Smooth muscle cell of the brain vasculature (primary cell): Measurements from ENCODE around the gene C1QTNF8.

Source experiments
- DNase-seq: peaks from one replicate; pipeline ENCODE4 v3.0.0-alpha.2; 2012; ENCODE audit warnings: low read depth, low spot score

The C1QTNF8 gene

GRCh38 chr16:1045310-1045992, 50.6 kb downstream of the C1QTNF8 start:
- DNase-seq: no peak

DNA sequence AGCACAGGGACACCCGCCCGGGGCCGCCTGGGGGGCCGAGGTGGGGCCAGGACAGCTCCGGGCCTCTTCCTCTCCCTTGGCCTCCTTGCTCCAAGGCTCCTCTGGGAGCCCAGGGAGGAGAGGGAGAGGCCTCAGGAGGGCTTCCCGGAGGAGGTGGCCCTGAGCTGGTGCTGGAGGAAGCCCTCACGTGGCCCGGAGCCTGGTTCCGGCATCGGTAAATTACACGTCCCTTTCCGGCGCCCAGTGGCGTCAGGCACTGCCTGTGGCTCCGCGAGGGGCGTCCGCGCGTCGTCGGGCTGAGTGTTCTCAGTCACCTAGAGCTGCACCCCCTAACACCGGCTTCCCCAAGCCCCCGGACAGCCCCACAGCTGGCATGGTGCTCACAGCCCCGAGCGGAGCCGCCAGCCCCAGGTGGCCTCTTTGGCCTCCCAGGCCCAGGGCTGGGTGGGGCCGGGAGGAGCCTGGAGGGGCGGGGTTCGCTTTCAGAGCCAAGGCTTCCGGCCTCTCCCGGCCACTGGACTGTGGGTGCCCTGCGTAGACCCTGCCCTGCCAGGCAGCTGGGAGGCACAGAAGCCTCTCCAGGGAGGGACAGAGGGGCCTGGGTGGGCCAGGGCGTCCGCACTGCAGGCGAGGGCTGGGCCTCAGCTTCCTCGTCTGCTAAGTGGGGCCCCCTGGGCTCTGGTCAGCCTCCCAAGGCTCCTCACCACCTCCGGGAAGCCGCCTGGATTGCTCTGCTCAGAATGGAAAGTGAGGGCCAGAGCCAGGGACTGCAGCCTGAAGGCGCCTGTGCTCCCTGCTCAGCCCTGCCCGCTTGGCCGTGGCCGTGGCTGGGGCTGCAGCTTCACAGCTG, 51.4 kb downstream of the C1QTNF8 start:
- DNase-seq: no peak

DNA sequence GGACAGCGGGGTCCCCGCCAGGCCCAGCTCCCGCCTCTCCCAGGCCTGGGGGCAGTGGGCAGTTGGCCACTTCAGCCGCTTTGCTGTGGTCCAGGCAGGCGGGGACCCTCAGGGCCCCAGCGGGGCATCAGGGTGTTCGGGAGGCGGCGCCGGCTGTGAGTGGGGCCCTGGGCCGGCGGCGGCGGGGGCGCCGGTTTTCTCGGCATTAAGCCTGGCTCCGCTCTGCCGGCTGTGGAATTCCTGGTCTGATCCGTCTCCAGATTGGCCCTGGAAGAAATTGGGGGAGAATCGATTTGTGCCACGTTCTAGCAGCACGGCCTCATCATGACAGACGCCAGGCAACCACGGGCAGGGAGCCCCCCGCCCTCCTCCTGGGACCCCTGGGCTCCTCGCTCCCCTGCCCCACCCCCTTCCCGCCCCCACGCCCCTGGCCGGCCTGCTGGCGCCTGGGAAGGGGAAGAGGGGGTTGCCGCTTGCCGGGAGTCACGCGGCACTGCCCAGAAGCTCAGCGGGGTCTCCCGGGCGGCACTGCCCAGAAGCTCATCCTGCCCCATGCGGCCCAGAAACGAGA, 52.1 kb downstream of the C1QTNF8 start:
- DNase-seq: no peak

GRCh38 chr16:1042866-1043265, 53.2 kb downstream of the C1QTNF8 start:
- DNase-seq: no peak

DNA sequence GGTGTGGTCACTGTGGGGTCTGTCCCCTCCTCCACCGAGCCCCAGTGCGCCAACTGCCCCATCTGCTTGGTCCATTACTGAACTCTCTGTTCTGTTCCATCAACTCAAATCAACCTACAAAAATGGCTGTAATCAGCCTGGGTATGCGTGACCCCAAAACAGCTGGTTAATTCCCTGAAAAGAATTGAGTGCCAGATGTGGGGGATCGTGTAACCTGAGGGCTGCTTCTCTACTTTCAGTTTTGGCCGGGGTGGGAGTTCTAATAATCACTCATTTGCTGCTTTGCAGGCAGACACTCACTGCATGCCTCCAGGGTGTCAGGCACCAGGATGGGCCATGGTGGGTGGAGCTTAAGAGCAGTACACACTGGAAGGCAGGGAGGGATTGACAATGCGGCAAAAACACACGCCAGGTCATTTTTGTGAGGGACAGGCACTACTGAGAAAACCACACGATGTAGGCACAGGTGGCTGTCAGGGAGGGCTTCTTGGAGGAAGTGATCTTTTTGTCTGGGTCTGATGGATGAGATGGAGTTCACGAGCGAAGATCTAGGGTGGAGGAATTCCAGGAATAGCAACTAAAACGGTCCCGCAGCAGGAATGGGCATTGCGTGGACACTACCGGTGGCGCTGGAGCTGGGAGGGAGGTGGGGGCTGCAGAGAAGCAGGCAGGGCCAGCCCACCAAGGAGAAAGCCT, 53.8 kb downstream of the C1QTNF8 start:
- no peak for DNase-seq

GRCh38 chr16:1040346-1040745, 55.7 kb downstream of the C1QTNF8 start:
- no peak for DNase-seq

- no peak for DNase-seq
These were observed 56.3 kb downstream of the C1QTNF8 start for GRCh38 chr16:1039762-1040161.

GRCh38 chr16:1038932-1039331, 57.1 kb downstream of the C1QTNF8 start:
- DNase-seq: no peak
